GM12801 (cell line): Measurements from ENCODE around the gene TPPP.

ENCODE experiments used
- CTCF ChIP-seq: IDR thresholded peaks from one replicate; pipeline ENCODE4 v1.5.1; 2011; ENCODE audit warnings: control low read depth; ENCODE audit not compliant: insufficient read length; ENCODE audit errors: extremely low read depth

Gene TPPP

GRCh38 chr5:668283-668995 lies 24.7 kb downstream of the TPPP start:
- no peak for TF ChIP-seq CTCF

GRCh38 chr5:666816-667498 lies 26.2 kb downstream of the TPPP start:
- TF ChIP-seq CTCF: no peak

GRCh38 chr5:665956-666711 lies 27.0 kb downstream of the TPPP start:
- TF ChIP-seq CTCF: no peak

GRCh38 chr5:665541-665955 lies 27.6 kb downstream of the TPPP start:
- TF ChIP-seq CTCF: no peak

GRCh38 chr5:664994-665360 lies 28.2 kb downstream of the TPPP start:
- TF ChIP-seq CTCF: no peak

- TF ChIP-seq CTCF: no peak
These were observed 28.7 kb downstream of the TPPP start for GRCh38 chr5:664343-664993.
